ENCODE data around the gene ENOX2.
"Not testable (repeated sequence)": the region's sequence is repeated elsewhere in the genome, so short reads cannot be mapped to it uniquely, and the experiment has no call there.

Gene ENOX2

DNA sequence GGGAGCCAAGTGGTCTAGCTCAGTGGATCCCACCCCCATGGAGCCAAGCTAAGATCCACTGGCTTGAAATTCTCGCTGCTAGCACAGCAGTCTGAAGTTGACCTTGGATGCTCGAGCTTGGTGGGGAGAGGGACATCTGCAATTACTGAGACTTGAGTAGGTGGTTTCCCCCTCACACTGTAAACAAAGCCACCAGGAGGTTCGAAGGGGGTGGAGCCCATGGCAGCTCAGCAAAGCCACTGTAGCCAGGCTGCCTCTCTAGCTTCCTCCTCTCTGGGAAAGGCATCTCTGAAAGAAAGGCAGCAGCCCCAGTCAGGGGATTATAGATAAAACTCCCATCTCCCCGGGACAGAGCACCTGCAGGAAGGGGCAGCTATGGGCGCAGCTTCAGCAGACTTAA is 89.1 kb downstream of the ENOX2 start:
- DNase-seq = not testable (repeated sequence)

- DNase-seq = no peak
Observed at GRCh38 chrX:130810561-130810960, 92.4 kb downstream of the ENOX2 start.

DNA sequence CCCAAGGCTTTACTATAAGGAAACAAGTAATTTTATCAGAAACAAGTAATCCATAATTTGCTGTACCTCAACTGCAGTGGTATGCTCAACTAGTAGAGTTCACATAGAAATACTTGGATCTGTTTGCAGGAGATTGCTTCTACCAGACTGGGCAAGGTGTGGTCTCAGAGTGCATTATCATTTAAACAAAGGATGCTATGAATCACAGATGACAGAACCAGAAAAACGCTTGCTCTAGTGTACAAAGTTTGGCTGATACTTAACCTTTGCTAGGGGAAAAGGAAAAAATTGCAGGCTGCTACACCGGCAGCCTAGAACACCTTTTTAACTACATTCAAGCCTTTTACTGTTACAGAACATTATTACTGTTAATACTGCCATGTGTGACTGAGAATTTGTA is 97.1 kb downstream of the ENOX2 start:
- DNase-seq = no peak

DNA sequence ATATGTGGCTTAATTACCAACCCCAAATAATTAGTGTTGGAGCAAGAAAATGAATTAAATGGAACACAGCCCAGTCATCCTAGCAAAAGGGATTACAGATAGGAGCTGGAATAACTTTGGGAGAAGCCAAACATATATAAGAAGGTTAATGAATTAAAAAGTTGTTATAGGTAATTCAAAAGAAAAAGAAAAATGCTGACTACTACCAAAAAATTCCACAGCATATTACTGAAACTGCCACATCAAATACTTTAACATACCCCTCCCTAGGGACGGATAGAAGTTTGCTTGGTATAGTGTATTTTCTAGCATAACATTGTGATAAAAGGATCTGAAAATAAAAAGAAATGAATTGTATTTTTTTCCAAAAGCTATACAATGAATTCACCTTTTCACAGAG is 99.5 kb downstream of the ENOX2 start:
- DNase-seq = no peak

- no peak for DNase-seq
Observed at GRCh38 chrX:130801901-130802300, 101.1 kb downstream of the ENOX2 start.

DNA sequence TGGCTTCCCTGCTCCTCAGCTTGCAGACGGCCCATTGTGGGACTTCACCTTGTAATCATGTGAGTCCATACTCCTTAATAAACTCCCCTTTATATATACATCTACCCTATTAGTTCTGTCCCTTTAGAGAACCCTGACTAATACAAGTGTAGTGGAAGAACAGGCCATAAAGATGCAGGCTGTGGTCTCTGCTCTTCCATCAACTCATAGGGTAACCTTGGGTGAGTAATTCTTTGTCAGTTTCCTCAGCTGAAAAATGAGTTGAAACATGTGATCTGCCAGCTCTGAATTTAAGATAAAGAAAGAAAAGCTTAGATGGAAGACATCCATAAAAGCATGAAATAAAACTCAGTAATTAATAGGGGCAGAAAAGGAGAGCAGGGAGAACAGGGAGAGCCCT is 103.6 kb downstream of the ENOX2 start:
- DNase-seq = no peak

GRCh38 chrX:130793975-130794374 is 109.0 kb downstream of the ENOX2 start:
- DNase-seq = no peak

GRCh38 chrX:130791870-130792269 is 111.1 kb downstream of the ENOX2 start:
- not testable (repeated sequence) for DNase-seq

- DNase-seq = no peak
Observed at GRCh38 chrX:130789793-130790192, 113.2 kb downstream of the ENOX2 start.

DNA sequence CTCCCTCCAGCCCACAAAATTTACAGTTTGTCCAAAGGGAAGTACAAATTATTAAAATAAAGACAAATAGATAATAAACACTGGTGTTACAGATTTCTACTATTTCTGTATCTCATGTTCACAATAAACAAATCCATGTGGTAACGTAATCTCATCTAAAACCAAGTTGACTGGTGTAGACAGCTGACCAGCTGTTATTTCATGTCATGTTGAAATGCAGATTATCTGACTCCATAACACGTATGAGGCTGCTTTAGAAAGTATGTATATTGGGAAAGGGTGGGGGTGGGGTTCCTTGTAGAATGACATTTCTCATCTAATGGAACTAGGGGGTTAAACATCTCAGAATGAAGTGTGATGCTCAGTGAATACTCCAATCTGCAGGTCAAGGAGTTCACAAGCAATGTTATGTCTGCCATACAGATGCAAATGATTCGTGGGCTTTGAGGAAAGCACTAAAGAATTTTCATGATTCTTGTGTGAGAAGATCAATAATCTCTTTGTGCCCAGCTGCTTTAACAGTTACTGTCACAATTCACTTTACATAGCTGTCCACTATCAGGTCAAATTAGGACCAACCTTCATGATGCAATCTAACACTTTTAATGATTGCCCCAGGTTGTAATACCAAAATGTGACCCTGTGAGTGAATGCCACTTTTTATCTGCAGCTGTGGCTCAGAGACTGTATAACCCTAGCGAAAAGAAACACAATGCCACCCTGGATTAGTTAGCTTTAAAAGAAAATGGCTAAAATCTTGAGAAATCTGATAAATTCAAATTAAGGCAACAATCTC is 114.0 kb downstream of the ENOX2 start:
- no peak for DNase-seq

GRCh38 chrX:130786030-130786429 is 117.0 kb downstream of the ENOX2 start:
- no peak for DNase-seq

DNA sequence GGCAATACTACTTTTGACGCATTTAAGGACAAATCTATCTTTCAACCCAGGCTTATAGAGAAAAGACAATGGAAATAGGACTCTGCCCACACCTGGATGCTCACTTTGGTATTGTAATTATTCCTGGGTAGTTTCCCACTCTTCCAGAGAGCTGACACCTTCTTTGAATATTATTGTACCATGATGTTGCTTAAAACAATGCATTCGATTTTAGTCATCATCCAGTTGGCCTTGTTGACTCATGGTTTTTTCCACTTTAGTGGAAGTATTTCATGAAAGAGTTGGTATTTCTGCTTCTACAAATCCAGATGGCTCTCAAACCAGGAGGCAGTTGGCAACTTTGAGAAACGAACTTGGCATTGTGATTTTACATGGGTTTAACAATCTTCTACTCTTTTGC is 124.2 kb downstream of the ENOX2 start:
- no peak for DNase-seq

- DNase-seq = no peak
Observed at GRCh38 chrX:130775849-130776248, 127.2 kb downstream of the ENOX2 start.

DNA sequence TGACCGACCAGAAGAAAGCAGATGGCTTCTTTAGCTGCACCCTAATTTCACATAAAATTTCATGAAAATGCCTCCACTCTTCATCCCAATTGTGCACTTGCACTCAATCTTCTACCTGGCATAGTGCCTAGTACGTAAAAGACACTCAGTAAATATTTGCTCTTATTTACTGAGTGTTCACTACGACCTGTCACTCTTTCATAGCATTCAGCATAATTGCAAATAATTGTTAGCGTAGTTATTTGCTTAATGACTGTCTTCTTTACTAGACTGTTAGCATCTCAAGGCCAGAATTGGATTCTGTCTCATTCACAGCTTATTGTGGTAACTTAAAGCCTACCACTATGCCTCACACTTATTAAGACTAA is 130.2 kb downstream of the ENOX2 start:
- peak; percentile 92 for DNase-seq

DNA sequence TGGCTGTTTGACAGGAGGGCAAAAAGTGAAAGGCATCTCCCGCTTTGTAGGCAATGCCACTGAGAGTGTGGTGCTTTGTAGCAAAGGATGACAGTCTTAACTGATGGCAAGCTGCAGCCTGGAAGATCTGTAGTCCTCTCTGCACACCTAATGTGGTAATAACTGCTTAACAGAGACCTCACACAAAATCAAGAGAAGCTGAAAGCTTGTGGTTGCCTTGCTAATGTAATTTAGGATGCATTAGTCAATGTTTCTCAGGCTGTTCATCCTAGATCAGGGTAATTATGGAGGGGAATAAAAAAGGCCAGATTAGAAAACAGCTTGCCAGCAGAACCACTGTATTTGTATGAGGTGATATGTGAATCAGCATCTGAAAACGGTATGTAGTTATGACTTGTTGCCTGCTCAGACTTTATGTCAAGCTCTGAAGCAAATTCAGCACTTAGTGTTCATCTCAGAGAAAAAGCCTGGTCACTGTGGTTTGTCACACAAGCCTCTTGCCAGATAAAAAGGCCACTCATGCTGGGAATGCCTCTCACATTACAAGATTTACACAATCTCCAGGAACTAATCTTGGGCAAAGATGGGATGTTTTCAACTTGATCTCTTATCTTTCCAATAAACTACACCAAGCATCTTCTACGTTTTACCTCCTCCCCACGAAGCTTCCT is 130.8 kb downstream of the ENOX2 start:
- DNase-seq = no peak

- no peak for DNase-seq
Observed at GRCh38 chrX:130771648-130772047, 131.4 kb downstream of the ENOX2 start.

DNA sequence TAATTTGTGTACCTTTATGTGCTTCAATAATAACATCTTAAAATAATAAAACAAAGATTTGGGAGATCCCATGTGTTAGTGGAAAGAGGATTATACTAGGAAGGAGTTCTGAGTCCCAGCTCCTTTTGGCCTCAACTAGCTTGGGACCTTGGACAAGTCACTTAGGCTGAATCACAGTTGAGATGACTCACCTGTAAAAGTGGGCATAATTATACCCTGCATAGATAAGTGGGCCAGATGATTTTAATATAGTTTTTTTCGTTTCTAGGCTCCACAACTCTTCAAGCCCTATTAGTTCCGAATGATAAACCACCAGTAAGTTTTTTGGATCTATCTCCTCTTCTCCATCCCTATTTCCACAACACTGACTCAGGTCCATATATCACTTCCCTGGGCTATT is 131.8 kb downstream of the ENOX2 start:
- DNase-seq = no peak

DNA sequence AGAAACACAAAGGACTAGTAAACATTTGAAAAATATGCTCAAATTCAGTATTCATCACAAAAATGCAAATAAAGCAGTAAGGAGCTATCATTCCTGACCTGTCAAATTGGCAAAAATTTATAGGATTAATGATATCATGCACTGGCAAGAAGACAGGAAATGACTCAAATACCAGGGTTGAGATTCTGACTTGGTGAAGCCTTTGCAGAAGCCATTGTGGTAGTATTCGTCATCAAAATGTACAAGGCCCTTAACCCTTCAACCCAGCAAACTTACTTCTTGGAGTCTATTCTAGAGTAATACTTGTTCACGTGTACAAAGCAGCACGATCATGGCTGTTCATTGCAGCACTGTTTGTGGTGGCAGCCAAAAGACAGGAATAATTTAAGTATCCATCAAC is 132.4 kb downstream of the ENOX2 start:
- no peak for DNase-seq

- no peak for DNase-seq
Observed at GRCh38 chrX:130769835-130770234, 133.2 kb downstream of the ENOX2 start.

DNA sequence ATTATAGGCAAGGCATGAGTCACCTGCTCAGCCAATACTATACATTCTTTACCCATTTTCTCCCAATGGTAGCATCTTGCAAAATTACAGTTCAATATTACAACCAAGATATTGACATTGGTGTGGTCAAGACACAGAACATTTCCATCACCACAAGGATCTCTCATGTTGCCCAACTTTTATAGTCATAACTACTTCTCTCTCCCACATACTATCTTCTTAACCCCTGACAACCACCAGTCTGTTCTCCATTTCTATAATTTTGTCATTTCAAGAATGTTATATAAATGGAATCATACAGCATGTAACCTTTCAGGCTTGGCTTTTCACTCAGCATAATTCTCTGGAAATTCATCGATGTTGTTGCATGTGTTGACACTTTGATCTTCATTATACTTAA is 144.9 kb downstream of the ENOX2 start:
- no peak for DNase-seq

- no peak for DNase-seq
Observed at GRCh38 chrX:130756233-130756632, 146.8 kb downstream of the ENOX2 start.

DNA sequence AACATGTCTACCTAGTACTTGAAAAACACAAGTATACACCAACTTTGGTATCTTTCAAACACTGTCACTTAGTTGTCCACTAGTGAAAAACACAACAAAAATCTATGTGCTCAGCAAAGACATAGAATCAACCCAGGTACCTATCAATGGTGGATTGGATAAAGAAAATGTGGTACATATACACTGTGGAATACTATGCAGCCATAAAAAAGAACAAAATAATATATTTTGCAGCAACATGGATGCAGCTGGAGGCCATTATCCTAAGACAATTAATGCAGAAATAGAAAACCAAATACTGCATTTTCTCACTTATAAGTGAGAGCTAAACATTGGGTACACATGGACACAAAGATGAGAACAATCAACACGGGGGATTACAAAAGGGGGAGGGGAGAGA is 148.7 kb downstream of the ENOX2 start:
- DNase-seq = no peak

- DNase-seq = no peak
Observed at GRCh38 chrX:130746709-130747342, 156.2 kb downstream of the ENOX2 start.

- no peak for DNase-seq
Observed at GRCh38 chrX:130746077-130746476, 156.9 kb downstream of the ENOX2 start.
